Activated CD4-positive, CD25-positive, alpha-beta regulatory T cell treated with anti-CD3 and anti-CD28 coated beads, Interleukin-2, amount 50 U/mL, for 24 hours (primary cell): ENCODE measurements around the gene TSHR.
"Not testable (repeated sequence)": the region's sequence is repeated elsewhere in the genome, so short reads cannot be mapped to it uniquely, and the experiment has no call there.

Experiments
- ATAC-seq, 2 donors: fragments of 150-1000 bp; cut with Tn5 transposase; one replicate each; pipeline ENCODE4 v1.10.0; 2021; ENCODE audit warnings: mild to moderate bottlenecking in 1 of 2, moderate library complexity in 1 of 2

TSHR gene

DNA sequence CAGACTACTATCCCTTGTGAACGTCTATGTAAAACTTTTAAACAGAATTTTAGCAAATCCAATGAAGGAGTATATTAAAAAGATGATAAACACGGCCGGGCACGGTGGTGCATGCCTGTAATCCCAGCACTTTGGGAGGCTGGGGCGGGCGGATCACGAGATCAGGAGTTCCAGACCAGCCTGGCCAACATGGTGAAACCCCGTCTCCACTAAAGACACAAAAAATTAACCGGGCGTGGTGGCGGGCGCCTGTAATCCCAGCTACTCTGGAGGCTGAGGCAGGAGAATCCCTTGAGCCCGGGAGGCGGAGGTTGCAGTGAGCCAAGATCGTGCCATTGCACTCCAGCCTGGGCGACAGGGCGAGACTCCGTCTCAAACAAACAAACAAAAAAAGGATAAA lies 2.2 kb upstream of the TSHR start:
- not testable (repeated sequence) for ATAC-seq

DNA sequence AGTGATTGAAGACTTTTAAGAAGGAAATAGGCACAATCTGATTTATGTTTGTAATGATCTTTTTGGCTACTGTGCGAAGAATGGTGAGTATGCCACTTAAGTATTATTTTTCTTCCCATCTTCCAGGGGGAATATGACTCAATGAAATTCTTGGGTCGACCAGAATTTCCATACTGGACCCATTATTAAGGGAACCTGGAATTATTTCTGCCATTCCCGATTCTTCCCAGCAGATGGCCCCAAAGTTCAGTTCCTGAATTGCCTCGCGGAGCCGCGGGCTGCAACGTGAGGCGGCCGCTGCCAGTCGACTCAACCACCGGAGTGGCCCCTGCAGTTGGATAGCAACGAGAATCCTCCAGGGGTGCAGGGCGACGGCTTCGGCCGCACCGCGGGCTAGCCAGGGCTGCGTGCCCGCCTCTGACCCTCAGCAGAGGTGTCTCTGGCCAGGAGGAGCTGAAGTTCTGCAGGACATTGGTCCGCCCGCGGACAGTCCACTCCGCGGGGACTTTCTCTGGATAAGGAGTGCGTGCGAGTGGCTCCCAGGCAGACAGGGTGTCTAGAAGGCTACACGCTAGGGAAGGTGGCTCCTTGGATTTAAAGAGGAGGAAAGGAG lies 628 bp upstream of the TSHR start:
- ATAC-seq, result peak; percentile 44 to 52

DNA sequence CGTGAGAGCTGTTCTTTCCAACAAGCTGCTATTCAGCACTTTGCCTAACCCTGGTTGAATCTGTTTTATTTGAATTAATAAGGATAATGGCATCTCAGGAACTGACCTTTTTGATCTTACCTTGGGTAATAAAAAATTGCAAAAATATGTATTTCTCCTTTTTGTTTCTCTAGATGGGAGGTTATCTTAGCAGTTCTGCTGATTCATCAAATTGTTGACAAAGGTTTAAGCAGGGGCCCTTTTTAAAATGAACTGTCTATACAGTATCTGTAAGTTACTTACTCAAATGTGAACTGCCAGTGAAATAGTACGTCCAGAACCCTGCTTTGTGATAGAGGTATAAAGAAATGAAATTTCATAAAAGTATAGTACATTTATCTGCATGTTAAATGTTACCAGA lies 681 bp downstream of the TSHR start:
- ATAC-seq, result no peak

DNA sequence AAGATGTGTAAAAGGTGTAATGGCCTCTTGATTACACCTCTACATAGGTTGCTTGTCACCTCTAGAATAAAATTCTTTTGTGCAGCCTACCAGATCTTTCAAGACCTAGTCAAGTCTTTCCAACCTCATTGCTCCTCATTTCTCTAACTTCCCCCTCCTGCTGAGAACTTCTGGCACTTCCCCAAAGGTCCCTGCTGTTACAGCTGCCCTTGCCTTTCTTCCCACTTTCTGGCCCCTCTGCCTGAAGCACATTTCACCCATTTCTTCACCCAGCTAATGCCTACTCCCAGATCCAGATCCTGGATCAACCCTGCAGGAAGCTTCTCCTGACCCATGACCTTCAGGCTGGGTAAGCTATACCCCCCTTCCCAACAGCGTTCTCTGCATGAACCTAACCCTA lies 1.5 kb downstream of the TSHR start:
- ATAC-seq, result no peak

DNA sequence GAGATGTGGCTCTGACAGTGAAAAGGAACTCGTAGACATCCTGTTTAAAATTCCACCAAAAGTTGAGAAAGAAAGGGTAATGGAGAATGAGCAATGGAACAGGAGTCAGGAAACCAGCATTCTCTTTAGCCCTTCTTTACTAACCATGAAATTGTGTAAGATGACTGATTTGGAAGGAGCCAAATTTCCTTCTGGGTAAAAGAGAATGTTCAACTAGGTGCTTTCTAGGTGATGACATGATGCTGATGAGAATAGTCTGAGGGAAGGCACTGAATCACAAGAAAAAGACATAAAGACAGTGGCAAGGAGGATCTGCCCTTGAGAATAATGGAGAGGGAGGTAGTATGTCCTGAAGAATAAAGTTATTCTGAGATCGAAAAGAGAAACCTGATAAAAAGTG lies 2.2 kb downstream of the TSHR start:
- no peak for ATAC-seq

DNA sequence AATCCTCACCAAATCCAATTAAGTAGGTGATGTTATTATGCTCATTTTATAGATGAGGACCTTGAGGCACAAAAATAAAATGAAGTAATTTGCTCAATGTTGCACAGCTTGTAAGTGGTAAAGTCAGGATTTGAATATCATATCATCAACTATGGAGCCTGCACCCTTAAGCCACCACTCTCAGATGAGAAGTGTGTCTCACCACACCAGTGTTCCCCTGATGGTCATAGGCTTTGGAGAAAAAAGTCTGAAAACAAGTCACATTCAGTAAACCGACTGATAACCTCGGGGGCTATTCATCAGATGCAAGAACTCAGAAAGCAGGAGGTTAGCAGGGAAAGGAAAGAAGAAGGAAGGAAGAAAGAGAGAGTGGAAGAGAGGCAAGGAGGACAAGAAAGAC lies 2.8 kb downstream of the TSHR start:
- ATAC-seq, result no peak

DNA sequence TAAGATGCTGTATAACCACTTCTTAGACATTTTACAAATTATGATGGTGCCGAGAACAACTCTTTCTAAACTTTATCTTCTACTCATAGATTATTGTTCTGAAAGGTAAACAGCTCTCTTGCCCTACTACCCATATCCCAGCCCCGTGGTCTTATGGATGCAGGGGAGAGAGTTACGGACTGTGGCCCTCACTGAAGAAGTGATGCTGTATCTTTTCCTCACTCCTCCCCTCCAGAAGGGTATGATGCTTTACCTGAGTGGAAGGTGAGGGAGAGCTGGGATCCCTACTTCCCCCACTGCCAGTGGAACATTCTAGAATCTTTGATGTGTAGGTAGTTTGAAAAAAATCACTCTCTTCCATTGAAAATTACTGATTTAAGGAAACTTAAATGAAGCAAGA lies 3.5 kb downstream of the TSHR start:
- ATAC-seq, result no peak

DNA sequence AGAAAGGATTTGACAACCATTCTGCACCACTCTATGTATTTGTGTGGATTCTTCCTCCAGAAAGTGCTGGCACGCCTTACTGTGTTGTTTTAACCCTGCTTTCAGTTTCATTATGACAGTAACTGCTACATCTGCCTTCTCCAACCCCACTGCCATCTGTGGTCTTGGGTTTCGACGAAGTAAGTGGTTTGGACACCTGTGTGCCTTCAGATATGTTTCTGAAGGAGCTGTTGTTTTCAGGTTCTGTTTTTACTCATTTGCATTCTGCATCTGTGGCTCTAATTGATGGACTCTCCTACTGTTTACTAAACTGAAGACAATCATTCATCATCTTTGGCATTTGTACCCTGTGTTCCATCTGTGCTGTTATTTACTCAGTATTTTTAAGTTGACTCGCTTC lies 4.1 kb downstream of the TSHR start:
- ATAC-seq, result peak; percentile 85 to 91

DNA sequence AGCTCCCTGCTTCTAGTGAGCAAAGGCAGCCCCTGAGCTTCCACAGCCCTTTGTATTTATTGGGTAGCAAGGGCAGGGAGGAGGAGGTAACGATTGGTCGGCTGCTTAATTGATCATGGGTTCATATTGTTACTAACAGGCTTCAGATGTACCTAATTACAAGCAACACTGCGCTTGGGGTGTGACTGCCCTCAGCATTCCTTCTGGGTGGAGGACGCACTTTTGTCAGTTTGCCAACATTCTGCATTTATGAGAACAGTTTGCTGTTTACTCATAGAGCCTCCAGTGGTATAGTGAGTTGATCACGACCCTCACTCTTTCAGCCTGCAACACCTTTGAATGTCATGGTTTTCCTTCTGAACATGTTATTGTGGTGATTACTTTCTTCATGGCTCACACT lies 9.6 kb downstream of the TSHR start:
- ATAC-seq, result no peak

DNA sequence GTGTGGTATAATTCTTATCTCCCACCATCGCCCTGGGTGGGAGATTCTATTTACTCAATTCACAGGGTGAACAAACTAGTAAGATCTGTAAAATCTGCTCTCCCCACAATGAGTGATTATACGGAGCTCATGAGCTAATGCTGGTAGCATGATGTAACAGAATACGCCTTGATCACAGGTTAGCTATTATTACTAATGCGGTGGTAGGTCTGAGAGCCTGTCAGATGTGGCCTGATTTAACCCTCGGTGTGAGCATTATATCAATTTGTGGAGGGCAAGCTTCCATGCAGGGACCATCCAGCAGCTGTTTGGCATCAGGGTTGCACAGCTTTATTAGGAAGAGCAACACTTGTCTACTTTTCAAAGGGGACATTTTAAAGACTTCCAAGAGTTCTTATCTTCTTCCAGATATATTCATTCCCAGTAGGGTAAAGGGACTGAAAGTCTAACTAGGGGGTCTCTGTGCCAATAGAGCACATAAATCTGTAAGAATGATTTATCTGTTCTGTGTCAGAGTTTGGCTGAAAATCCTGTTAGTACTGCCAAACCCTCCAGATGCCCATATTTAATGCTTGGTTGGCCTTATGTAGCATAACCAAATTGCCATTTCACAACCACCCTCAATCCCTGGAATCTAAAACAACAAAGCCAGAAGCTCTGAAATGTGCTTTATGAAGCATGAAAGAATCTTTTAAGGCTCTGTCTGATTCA lies 18.7 kb downstream of the TSHR start:
- ATAC-seq, result peak; percentile 68 to 71

DNA sequence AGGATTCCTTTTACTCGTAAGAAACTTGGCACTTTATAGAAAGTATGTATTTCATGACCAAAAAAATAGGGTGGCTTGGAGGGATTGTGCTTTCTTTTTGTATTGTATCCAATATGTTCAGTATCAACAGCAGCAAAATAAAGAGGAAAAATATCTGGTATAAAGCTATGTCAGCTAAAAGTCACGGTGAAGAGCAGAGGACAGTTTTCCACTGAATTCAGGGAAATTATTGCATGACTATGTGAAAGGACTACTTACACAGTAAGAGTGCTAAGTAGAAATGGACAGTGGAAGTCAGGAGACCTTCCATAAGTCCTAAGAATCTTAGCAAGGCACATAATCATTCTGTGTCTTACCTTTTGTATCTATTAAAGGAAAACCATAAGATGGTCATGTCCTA lies 19.3 kb downstream of the TSHR start:
- no peak for ATAC-seq

DNA sequence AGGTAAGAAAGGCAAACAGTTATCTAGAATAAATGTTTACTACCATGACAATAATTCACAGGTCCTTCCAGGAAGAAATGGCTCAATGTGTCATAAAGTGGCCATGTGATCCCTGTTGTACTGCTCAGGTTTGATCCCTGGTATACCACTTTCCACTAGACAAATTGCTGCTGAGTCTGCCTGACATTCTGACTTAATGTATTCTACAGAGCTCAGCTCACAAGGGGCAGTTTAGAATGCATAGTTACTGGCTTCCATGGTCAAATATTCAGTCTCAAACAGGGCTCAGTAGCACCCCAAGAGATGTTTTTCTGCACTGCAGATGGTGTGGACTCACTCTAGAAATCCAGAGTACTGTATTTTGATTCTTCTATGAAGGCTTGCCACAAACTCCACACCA lies 21.8 kb downstream of the TSHR start:
- no peak for ATAC-seq

DNA sequence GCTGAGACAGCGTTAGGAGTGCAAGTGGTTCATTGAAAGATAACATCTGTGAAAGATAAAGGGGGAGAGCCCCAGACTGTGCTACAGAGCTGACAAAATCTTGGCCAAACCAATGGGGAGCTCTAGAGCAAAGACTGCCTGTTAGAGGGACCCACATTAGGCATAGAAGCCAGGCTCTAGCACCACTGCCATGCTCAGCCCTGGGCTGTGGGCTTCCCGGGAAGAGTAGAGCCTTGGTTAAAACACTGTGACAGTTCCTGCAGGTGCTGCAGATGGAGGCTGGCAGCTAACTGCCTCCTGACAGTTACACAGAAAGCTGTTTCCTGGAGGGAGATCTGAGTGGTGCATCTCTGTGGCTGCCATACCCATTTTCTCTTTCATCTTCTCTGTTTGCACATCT lies 23.0 kb downstream of the TSHR start:
- peak; percentile 65 to 74 for ATAC-seq

DNA sequence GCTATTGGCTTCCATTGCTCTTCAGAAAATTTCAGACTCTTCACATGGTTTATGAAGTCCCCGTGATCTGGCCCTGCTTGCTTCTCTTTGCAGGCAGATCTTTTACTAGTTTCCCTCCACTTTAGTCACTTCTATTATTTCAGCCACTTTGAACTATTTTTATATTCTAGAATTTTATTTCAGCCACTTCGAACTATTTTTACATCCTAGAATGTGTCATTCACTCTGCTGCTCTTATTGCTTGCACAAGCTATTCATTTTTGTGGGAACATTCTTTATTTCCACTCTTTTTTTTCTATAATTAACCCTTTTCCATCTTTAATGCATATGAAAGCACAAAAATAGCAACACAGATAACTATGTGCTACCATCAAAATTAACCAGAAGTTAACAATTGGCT lies 24.5 kb downstream of the TSHR start:
- no peak for ATAC-seq

DNA sequence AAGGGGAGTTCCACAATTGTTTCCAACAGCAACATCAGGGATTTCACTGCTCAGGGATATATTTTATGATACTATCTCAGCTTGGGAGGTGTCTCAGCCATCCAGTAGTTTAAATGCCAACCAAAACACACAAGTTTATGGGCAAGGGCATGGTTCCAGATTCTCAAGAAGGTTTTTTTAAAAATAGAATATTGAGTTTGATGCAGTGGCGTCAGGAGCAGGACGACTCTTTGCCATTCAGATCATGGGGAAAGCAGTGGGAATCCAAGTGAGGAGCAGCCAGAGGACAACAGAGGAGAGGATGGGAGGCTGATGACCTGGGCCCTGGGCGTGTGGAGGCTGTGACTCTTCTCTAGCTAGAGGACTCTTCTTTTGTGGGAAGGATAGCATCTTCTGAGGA lies 25.7 kb downstream of the TSHR start:
- ATAC-seq, result no peak

DNA sequence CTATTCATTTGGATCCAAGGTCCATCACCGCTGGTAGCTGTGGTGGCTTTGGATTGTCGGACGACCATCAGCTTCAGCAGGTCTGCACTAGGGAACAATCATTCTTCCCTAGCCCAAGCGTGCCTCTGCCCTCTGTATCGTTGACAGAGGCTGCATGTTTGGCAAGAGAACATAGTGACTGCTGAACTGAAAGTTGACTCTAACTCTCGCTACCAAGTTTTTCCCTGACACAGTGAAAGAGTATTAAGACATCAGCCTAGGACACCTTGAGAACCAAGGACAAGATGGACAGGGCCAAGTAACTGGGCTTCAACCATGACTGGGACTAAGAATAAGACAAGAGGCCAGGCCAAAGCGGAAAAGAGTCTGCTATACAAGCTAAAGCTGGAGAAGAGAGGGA lies 26.3 kb downstream of the TSHR start:
- ATAC-seq, result no peak

DNA sequence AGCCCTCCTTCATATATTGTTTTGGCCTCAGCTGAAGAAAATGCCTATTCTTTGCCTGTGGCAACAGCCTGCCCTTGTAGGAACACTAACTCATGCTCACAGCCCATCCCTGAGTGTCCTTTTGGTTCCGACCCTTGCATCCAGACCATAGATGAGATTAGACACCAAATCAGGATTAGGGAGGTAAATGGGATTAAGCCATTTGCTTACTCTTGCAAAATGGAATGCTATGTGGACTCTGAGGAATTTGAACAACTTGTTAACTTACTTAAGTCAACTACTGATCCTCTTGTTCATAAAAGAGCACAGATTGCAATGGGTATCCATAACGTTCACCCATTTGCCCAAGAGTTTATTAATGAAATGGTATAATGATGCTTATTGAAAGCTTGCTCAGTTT lies 27.3 kb downstream of the TSHR start:
- ATAC-seq, result no peak

DNA sequence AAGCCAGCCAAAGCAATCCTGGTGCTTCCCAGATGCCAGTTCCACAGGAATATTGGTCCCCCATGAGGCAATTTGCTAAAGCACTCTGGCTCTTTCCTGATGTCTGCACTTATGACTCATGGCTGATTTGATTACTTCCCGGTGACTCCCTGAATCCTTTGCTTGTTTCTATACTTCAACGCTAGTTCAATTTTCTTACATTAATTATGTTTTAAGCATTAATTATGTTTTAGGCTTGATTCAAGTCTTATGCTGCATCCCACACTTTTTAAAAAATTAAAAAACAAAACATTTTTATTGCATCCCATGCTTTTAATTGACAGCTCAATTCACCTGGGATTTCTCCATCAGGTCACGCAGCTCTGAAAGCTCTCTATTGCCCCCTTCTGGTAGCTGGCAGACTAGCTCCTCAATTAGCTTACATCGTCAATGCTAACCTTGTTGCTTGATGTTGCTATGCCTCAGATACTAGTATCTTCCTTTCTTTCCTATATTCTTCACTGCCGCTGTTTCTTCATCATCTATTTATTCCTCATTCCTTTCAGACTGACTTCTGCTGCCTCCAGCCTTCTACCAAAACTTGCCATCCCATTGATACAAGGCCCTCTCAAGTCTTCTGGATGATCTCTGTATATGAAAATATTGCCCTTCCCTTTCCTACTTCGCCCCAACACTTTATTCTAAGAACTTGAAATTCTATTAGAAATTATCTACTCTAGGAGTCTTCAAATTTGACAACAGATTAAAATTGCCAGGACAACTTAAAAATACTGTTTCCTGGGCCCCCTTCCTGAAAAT lies 32.0 kb downstream of the TSHR start:
- ATAC-seq, result peak in 1 of 2 donors; percentile 50

DNA sequence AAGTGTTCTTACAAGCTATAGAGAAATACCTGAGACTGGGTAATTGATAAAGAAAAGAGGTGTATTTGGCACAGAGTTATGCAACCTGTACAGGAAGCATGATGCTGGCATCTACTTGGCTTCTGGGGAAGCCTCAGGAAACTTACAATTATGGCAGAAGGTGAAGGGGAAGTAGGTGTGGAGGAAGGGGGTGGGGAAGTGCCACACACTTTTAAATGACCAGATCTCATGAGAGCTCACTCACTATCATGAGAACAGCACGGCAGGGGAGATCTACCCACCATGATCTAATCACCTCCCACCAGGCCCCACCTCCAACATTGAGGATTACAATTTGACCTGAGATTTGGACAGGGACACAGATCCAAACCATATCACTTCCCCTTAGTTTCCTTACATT lies 32.8 kb downstream of the TSHR start:
- no peak for ATAC-seq

DNA sequence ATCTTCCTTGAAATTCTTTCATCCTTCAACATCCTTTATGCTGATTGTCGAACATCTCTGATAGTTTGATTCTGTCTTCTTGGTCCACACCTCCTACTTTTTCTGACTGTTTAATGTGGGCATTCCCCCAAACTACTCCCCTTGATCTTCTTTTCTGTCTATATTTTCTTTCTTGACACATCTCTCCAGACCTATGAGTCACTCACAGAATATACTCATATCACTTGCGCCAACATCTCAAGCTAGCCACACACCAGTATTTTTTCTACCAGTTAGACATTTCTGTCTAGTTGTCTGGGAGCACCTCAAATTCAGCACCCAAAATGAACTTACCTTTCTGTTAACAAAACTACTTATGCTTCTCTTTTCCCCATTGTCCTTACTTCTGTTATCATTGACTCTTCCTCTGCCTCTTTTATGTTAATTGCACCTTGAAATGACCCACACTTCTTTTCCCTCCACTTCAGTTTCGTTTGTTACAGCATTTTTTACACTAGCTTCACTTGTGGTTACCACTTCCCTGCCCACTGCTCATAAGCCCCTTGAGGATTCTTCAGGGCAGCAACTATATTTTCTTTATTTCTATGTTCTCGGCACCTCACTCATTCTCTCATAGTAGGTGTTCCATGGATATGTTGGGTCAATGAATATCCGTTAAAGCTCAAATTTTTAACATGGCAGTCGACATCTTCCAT lies 33.5 kb downstream of the TSHR start:
- peak; percentile 90 for ATAC-seq

DNA sequence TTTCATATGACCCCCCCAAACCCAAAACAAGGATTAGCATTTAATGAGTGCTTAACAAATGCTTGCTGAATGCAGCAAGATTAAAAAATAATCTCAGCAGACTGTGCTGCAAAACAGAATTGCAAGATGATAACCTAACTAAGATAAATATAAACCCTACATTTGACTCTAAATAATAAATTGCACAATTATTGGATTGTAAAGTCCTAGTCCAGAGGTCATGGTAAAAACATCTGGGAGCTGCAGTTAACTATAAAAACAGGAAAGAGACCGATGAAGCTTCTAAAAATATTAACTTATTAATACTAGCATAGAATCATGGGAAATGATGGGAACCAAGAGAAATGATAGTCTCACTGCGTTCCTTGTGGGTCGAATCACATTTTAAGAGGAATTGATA lies 37.2 kb downstream of the TSHR start:
- no peak for ATAC-seq

DNA sequence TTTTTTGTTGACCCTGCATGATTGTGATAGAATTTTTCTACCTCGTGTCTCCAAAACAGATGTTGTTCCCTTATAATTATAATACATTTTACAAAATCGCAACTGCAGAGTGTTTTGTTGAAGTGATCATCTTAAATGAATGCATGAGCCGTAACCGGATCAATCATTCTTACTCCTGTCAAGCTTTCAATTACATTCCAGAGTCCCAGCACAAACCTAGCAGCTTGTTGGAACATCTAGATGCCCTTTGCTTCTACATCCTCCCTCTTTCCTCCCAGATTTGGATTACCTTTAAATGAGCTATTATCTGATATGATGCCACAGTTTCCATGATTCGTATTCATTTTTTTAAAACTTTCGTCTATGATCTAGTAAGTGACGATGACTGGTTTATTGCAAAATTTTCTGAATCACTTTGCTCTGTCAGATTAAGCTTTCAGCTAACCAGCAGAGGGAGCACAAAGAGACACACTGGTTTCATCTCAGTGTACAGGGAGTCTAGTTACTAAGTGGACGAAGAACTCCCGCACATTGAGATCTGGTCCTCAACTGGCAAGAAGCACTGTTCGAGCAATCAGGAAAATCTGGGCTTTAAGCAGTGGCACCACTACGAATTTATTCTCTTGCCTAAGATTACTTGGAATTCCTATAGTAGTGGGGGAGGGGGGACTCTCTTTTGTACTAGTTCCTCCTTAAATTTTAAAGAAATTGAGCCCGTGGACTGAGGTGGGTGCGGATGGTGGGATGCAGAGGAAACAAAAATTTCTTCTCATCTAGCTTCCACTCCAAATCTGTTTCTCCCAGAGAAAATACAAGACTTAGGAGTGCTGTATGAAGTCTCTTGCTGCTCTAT lies 40.9 kb downstream of the TSHR start:
- ATAC-seq, result peak; percentile 94 to 95

DNA sequence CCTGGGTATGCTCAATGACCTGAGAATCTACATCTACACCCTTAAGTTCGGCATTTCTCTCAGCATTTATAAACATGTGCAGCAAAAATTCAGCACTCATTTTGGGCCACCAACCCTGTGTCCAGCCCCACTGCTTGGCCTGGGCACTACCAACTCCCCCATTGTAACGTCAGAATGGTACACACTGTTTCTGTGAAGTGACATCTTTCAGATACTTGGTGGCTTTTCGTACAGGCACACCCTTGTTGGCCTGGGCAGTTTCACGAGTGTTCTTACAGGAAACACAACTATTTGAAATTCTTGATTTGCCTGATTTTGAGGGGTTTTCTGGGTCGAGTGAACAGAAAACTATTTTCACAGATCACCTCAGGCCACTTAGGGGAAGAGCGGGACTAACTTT lies 46.0 kb downstream of the TSHR start:
- no peak for ATAC-seq
